DMS 273 (cell line): ENCODE data around the gene TSEN34.
A peak's percentile ranks its signal among the peaks of the same experiment; 100 is the strongest.
"Not testable (repeated sequence)": the region's sequence is repeated elsewhere in the genome, so short reads cannot be mapped to it uniquely, and the experiment has no call there.

Experiments used
- DNase-seq: peaks from one replicate; lab custom pipeline; 2025; ENCODE audit not compliant: unreplicated experiment; lab: John Stamatoyannopoulos, UW

TSEN34 gene

DNA sequence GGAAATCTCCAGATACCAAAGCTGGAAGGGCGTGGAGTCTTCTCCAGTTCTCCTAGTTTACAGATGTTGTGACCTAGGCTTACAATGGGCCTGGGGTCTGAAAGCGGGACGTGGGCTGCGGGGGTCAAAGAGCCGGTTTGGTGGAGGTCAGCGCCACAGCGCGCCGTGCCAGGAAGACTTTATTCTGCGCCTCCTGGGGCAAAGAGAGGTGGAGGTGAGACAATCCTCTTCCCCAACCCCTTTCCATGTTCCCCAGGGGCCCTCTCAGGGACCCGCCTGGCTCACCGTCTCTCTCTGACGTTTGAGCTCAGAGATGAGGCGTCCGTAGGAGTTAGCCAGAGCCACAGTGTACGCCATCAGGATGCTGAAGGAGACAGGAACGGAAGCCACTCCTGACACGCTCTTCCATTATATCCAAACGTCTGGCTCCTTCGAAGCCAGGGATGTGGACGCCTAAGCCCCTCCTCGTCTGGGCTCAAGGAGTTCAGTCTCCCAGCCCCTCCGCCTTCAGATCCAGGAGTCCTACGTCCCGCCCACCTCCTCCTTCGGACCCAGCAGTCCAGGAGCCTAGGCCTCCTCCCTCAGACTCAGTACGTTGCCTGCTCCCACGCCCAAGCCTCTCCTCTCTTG lies 30.8 kb upstream of the TSEN34 start:
- DNase-seq = peak; percentile 64

GRCh38 chr19:54160854-54161253 lies 30.3 kb upstream of the TSEN34 start:
- peak; percentile 24 for DNase-seq

GRCh38 chr19:54162241-54162805 lies 28.8 kb upstream of the TSEN34 start:
- DNase-seq = peak; percentile 51

DNA sequence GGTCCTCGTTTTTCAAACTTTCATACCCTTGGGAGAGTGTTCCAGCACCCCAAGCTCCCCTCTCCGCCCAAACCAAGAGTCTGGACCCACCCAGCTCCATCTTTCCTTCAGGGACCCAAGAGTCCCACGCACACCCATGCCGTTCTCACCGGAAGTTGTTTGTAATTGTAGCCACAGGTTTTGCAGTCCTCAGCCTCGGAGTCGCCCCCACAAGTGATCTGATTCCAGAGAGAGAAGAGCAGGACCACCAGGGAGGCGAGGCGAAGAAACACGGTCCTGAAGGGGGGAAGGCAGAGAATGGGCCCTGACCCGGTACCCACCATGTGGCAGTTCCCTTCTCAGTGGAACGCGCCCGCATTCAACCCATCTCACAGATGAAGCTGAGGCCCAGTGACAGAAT lies 28.2 kb upstream of the TSEN34 start:
- DNase-seq = no peak

- peak; percentile 19 for DNase-seq
Observed at GRCh38 chr19:54164369-54165068, 26.6 kb upstream of the TSEN34 start.

GRCh38 chr19:54165222-54165621 lies 25.9 kb upstream of the TSEN34 start:
- DNase-seq = no peak

GRCh38 chr19:54168174-54168917 lies 22.8 kb upstream of the TSEN34 start:
- peak; percentile 96 for DNase-seq

DNA sequence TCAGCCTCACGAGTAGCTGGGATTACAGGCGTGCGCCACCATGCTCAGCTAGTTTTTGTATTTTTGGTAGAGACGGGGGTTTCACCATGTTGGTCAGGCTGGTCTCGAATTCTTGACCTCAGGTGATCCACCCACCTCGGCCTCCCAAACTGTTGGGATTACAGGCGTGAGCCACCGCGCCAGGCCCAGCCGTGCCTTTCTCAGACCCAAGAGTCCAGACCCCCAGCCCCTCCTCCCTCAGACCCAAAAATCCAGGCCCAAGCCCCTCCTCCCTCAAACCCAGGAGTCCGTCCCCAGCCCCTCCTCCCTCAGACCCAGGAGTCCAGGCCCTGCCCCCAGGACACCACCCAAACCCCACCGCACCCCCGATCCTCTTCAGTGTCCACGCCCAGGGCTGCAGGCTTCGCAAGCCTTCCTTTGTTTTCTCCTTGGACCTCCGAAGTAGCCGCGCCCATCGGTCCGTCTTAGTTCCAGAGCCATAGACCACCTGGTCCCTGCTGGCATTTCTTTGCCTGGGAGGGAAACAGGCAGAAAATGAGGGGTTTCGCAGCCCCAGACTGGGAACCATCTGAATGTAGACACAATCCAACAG lies 21.9 kb upstream of the TSEN34 start:
- DNase-seq = no peak

DNA sequence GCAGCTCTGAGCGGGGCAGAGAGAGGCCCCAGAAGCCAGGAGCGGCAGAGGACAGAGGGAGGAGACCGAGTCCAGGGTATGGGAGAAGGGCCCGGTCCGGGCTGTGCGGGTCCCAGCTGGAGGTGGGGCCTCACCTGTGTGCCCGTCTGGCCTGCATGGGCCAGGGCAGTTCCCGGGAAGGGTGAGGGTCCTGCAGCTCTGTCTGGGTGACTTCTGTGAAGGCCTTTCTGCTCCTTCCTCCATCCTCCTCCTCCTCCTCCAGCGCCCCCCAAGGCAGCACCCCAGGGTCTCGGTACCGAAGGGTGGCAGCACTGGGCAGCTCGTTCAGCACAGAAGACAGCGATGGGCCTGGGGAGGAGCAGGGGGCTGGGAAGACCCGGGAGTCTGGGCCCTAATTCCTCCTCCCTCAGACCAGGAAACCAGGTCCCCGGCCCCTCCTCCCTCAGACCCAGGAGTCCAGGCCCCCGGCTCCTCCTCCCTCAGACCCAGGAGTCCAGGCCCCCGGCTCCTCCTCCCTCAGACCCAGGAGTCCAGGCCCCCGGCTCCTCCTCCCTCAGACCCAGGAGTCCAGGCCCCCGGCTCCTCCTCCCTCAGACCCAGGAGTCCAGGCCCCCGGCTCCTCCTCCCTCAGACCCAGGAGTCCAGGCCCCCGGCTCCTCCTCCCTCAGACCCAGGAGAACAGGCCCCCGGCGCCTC lies 19.2 kb upstream of the TSEN34 start:
- not testable (repeated sequence) for DNase-seq

- peak; percentile 31 for DNase-seq
Observed at GRCh38 chr19:54172471-54173358, 18.4 kb upstream of the TSEN34 start, which contains the start of gene TMC4. Gene TMC4 (minus strand): TSS chr19:54173160. CDS start chr19:54173117, 43 bp downstream.

GRCh38 chr19:54173359-54173699 lies 17.8 kb upstream of the TSEN34 start:
- no peak for DNase-seq

DNA sequence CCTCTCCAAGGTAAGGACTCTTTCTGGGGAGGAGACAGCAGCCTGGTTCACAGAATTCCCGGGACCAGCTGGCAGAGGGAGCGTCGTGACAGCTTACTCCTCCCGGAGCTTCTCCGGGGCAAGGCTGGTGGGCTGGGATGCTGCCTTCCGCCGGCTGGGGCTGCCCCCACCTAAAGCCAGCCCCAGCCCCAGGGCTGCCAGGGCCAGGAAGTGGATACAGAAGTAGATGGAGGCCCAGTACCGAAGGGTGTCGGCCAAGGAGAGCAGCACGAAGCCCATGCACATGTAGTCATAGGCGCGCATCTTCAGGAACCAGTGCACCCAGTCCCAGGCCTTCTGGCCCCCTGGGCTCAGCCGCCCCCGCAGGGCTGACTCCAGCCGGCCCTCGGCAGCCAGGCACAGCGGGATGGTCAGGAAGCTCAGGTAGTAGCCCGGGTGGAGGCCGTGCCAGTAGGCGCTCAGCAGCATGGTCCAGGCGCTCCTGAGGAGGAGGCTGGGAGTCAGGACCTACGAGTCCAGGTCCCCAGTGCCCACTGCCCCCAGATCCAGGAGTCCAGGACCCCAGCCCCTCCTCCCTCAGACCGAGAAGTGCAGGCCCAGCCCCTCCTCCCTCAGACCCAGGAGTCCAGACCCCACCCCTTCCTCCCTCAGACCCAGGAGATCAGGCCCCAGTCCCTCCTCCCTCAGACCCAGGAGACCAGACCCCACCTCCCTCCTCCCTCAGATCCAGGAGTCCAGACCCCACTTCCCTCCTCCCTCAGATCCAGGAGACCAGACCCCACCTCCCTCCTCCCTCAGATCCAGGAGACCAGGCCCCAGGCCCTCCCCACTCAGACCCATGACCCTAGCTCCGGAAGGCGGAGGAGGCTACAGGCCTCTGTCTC lies 16.9 kb upstream of the TSEN34 start:
- peak; percentile 38 for DNase-seq

DNA sequence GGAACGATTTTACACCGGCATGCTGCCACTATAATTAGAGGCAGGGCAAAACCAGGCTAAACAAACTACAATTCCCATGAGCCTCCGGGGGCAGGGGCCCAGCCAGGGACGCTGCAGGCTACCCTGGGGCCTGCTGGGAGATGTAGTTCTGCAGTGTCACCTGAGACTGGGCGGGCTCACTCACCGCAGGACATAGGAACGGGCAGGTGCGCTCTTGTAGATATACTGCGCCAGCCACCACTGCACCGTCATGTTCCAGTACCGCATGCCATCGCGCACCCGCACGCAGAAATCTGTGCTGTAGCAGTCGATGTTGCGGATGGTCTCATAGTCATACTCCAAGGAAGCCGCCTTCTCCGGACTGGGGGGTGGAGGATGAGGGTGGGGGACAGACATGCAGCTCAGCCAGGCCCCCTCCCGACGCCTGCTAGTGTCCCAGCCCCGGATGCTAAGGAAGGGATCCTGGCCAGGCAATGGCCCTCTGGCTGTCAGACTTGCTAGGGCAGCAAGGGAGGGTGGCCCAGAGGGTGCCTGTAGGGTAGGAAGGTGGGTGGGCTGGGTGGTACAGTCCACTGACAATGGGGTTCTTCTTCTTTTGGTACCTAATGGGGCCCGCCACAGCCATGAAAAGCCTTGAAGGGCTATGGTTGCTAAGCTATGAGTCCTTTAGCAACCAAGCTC lies 12.4 kb upstream of the TSEN34 start:
- peak; percentile 55 for DNase-seq

GRCh38 chr19:54179262-54179852 lies 11.8 kb upstream of the TSEN34 start:
- no peak for DNase-seq

DNA sequence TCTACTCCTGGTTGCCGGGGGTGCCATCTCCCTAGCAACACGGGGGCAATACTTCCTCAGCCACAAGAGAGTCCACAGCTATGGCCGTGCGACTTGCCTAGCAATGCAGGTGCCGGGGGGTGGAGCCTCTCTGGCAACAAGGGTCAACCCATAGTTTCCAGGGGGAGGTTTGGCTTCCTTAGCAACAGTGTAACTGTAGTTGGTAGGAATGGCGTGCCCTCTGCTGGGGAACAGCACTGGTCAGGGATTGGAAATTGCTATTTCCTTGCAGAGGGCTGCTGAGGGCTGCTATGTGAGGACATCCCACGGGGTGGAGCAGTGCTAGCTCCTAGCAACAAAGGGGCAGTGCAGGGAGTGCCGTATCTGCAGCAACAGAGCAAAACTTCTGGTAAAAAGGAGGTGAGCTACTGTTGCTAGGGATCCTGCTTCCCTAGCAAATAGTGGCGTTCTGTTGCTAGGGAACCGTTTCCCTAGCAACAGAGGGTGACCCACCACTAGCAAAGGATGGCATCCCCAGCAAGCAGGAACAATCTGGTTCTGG lies 11.1 kb upstream of the TSEN34 start:
- peak; percentile 78 for DNase-seq

GRCh38 chr19:54180691-54181091 lies 10.4 kb upstream of the TSEN34 start:
- DNase-seq = no peak

DNA sequence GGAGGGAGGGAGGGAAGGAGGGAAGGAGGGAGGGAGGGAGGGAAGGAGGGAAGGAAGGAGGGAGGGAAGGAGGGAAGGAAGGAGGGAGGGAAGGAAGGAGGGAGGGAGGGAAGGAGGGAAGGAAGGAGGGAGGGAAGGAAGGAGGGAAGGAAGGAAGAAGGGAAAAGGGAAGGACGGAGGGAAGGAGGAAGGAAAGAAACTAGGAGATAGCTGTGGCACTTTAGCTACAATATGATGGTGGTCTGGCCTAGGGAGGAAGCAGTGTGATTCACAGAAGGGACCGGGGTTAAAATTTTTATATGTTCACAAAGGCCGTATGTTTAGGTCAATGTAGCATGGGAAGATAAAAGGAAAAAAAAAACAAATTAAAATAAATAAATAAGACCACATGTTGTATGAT lies 9.2 kb upstream of the TSEN34 start:
- not testable (repeated sequence) for DNase-seq

- no peak for DNase-seq
Observed at GRCh38 chr19:54183431-54183830, 7.7 kb upstream of the TSEN34 start.
